Progenitor cell of endocrine pancreas (in vitro differentiated cells): Measurements from ENCODE around the gene KCNMB1. TPM values are rescaled to one million over a fixed set of nuclear protein-coding genes. Genes with fewer than 3 reads are reported as not detected.

Source experiments
- DNase-seq: peaks from one replicate; pipeline ENCODE4 v3.0.0; 2021; ENCODE audit warnings: low spot score; ENCODE audit not compliant: unreplicated experiment
- H3K27ac Mint-ChIP-seq: 2 replicates; pipeline ENCODE4 v1.8.0; 2021; ENCODE audit warnings: mild to moderate bottlenecking, moderate library complexity, mixed read lengths
- H3K27me3 Mint-ChIP-seq: 2 replicates; pipeline ENCODE4 v1.8.0; 2021; ENCODE audit warnings: mixed read lengths
- H3K36me3 Mint-ChIP-seq: 2 replicates; pipeline ENCODE4 v1.8.0; 2022; ENCODE audit warnings: mixed read lengths; ENCODE audit not compliant: insufficient read depth
- H3K4me1 Mint-ChIP-seq: 2 replicates; pipeline ENCODE4 v1.8.0; 2021; ENCODE audit warnings: low read depth, mixed read lengths
- H3K4me3 Mint-ChIP-seq: 2 replicates; pipeline ENCODE4 v1.8.0; 2021; ENCODE audit warnings: low read depth, mild to moderate bottlenecking, moderate library complexity, mixed read lengths
- H3K9me3 Mint-ChIP-seq: 2 replicates; pipeline ENCODE4 v1.8.0; 2021; ENCODE audit warnings: low read depth, mixed read lengths
- total RNA-seq: library from RNA; stranded (reverse); gene quantifications from 2 replicates; pipeline ENCODE4 v1.2.1, GENCODE V29; 2021
- TF ChIP-seq, protein P1 (sequence below): fragments of 200-600 bp; sonication (generic); IDR thresholded peaks from one replicate; pipeline ENCODE4 v1.5.0; 2021; ENCODE audit warnings: antibody characterized with exemption, mild to moderate bottlenecking; ENCODE audit not compliant: unreplicated experiment

Gene KCNMB1
- total RNA-seq, 1 donor from 2014 or later: not detected

- no peaks in the 10 kb centered on the region for H3K36me3 Mint-ChIP-seq
- no peak overlapping the region for H3K27ac Mint-ChIP-seq
- H3K27me3 Mint-ChIP-seq: peaks cover 36% of the 10 kb centered on the region
- no peaks in the 10 kb centered on the region for H3K9me3 Mint-ChIP-seq
- H3K4me1 Mint-ChIP-seq: no peaks in the 10 kb centered on the region
- no peak overlapping the region for H3K4me3 Mint-ChIP-seq
- DNase-seq: no peak
- TF ChIP-seq, protein P1, sequence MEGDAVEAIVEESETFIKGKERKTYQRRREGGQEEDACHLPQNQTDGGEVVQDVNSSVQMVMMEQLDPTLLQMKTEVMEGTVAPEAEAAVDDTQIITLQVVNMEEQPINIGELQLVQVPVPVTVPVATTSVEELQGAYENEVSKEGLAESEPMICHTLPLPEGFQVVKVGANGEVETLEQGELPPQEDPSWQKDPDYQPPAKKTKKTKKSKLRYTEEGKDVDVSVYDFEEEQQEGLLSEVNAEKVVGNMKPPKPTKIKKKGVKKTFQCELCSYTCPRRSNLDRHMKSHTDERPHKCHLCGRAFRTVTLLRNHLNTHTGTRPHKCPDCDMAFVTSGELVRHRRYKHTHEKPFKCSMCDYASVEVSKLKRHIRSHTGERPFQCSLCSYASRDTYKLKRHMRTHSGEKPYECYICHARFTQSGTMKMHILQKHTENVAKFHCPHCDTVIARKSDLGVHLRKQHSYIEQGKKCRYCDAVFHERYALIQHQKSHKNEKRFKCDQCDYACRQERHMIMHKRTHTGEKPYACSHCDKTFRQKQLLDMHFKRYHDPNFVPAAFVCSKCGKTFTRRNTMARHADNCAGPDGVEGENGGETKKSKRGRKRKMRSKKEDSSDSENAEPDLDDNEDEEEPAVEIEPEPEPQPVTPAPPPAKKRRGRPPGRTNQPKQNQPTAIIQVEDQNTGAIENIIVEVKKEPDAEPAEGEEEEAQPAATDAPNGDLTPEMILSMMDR: no peak
Observed at GRCh38 chr5:170427672-170428236, 38.6 kb upstream of the KCNMB1 start.

DNA sequence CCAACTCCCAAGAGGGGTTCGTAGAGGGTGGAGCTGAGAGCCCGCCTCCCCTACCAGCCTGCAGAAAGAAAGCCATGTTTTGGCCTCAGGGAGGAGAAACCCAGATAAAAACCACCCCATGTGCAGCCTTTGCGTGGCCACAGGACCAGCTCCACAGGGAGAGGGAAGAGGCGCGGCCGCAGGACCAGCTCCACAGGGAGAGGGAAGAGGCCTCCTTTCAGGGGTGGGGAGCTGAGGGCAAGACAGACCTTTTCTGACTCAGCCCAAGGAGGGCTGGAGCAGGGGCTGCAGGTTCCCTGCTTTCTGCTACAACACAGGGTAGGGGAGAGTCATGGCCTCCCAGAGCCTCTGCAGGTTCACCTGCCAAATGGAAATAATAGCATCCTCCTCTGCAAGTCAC is 37.6 kb upstream of the KCNMB1 start:
- no peak overlapping the region for H3K4me3 Mint-ChIP-seq
- H3K36me3 Mint-ChIP-seq: no peaks in the 10 kb centered on the region
- no peak for DNase-seq
- TF ChIP-seq, protein P1: no peak
- H3K9me3 Mint-ChIP-seq: no peaks in the 10 kb centered on the region
- no peaks in the 10 kb centered on the region for H3K4me1 Mint-ChIP-seq
- no peak overlapping the region for H3K27ac Mint-ChIP-seq
- H3K27me3 Mint-ChIP-seq: peaks cover 39% of the 10 kb centered on the region

DNA sequence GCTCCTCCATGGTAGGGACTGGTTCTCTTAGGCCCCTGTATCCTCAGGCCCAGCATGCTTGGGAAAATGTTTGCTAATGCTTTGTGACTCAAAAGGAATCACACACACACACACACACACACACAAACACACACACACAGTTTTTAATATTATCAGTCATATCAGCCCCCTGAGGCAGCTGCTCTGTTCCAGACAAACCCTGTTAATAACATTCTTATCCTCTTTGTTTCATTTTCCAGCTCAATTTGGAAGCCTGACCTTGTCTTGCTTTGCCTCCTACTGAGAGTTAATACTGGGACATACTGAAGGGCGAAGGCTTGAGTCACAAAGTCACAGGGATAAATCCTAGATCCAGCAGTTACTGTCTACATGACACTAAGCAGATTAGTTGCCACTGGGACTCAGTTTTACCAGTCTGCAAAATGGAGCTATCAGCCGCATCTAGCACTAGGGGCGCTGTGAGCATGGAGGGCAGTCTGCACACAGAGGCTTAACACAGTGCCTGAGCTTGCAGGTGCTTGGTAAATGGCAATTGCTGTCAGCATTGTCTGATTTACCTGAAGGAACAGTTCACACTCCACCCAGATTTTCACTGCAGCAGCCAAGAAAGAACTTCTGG is 37.1 kb upstream of the KCNMB1 start:
- no peak overlapping the region for H3K4me3 Mint-ChIP-seq
- no peak for DNase-seq
- TF ChIP-seq, protein P1: no peak
- no peaks in the 10 kb centered on the region for H3K36me3 Mint-ChIP-seq
- no peak overlapping the region for H3K27ac Mint-ChIP-seq
- H3K9me3 Mint-ChIP-seq: no peaks in the 10 kb centered on the region
- H3K27me3 Mint-ChIP-seq: peaks cover 37% of the 10 kb centered on the region
- no peaks in the 10 kb centered on the region for H3K4me1 Mint-ChIP-seq

DNA sequence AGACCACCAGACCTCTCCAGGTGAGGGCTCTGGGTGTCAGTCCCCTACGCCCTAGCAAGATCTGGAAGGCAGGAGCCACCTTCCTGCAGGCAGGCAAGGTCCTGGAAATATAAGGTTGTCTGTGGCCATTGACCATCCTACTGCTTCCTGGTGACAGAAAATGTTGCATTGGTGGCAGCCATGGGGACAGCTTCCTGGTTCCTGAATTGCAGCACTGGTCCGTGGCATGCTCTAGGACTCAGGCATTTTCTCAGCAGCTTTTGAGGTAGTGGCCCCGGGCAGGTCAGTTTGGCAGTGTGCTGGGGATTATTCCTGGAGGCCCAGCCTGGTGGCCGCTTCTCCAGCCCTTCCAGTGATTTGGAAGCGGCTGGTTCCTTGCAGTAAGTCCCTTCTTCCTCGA is 36.6 kb upstream of the KCNMB1 start:
- H3K9me3 Mint-ChIP-seq: no peaks in the 10 kb centered on the region
- no peak for DNase-seq
- TF ChIP-seq, protein P1: no peak
- H3K27me3 Mint-ChIP-seq: peaks cover 35% of the 10 kb centered on the region
- H3K27ac Mint-ChIP-seq: no peak overlapping the region
- no peaks in the 10 kb centered on the region for H3K36me3 Mint-ChIP-seq
- H3K4me3 Mint-ChIP-seq: no peak overlapping the region
- H3K4me1 Mint-ChIP-seq: no peaks in the 10 kb centered on the region

GRCh38 chr5:170424629-170425028 is 35.5 kb upstream of the KCNMB1 start:
- peaks cover 29% of the 10 kb centered on the region for H3K27me3 Mint-ChIP-seq

More at GRCh38 chr5:170424629-170425028, 35.5 kb upstream of the KCNMB1 start:
- Mint-ChIP-seq H3K4me3 (no peak overlapping the region), H3K4me1 (no peaks in the 10 kb centered on the region), H3K36me3 (no peaks in the 10 kb centered on the region), H3K27ac (no peak overlapping the region), H3K9me3 (no peaks in the 10 kb centered on the region)
- no peak for DNase-seq
- TF ChIP-seq, protein P1: no peak
